Measurements from ENCODE around the gene CCDC197.

The CCDC197 gene

DNA sequence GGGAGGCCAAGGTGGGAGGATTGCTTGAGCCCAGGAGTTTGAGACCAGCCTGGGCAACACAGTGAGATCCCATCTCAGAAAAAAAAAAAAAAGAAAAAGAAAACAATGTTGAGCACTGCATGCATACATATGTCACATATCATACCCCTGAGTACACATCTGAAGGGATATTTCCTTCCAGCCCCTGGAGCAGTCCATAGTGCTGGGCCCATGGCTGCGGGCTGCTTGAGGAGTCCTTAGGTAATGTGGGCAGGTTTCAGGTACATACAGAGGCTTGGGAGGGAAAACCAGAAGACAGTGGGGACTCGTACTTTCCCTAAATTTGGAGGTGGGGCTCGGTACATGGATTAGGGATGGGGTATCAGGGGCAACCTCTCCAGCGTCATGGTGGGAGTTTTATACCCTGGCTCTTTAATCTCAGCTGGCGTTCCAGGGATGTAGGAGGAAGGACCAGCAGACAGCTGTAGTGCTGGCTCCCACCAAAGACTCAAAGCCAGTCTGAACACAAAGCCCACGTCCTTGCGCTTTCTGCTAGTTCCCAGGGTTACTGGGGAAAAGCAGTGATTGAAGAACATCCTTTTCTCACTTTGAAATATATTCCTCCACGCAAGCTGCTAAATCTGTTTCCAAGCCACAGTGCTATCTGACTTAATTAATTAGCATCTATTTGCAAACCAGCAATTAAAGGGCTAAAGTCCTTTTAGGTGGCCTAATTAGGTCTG is 34.2 kb downstream of the CCDC197 start:
- 89 to 91% methylated on average over 8 of the region's 8 CpGs for WGBS, 2 experiments
- no peaks in the 10 kb centered on the region for H3K9me3 ChIP-seq (ENCODE audit: control insufficient read depth, low read length)
- H3K4me3 ChIP-seq (ENCODE audit: insufficient read depth, low read depth, low read length): no peak overlapping the region
- H3K27me3 ChIP-seq (ENCODE audit: control insufficient read depth, insufficient read depth, low read length, poor library complexity, severe bottlenecking): no peaks in the 10 kb centered on the region
- peaks cover 18% of the 10 kb centered on the region for H3K4me1 ChIP-seq (ENCODE audit: control insufficient read depth, insufficient read depth, low read length)
- H3K36me3 ChIP-seq (ENCODE audit: control insufficient read depth, insufficient read depth, low read length): no peaks in the 10 kb centered on the region
- H3K27ac ChIP-seq (ENCODE audit: insufficient read depth, low read depth, low read length, poor library complexity, severe bottlenecking): no peak overlapping the region

DNA sequence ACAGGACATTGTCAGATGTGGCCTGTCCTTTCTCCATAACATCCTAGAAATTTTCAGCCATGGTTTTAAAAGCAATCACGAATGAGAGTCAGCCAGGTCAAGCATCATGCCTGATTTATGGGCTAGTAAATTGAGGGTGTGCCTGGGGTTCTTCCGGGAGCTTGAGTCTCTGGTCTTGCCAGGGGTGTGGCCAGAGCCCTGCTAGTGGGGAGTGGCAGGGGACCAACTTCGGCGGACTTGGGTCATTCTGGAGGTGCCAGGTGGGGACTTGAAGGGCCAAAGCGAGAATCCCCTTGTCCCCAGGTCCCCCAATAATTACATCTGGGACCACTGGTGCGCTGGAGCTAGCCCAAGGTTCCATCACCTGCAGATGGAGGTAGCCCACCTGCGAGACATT is 34.8 kb downstream of the CCDC197 start:
- Histone ChIP-seq H3K36me3 (ENCODE audit: control insufficient read depth, insufficient read depth, low read length) (no peaks in the 10 kb centered on the region), H3K27ac (ENCODE audit: insufficient read depth, low read depth, low read length, poor library complexity, severe bottlenecking) (no peak overlapping the region), H3K9me3 (ENCODE audit: control insufficient read depth, low read length) (no peaks in the 10 kb centered on the region), H3K4me3 (ENCODE audit: insufficient read depth, low read depth, low read length) (no peak overlapping the region), H3K27me3 (ENCODE audit: control insufficient read depth, insufficient read depth, low read length, poor library complexity, severe bottlenecking) (no peaks in the 10 kb centered on the region), H3K4me1 (ENCODE audit: control insufficient read depth, insufficient read depth, low read length) (peaks cover 17% of the 10 kb centered on the region)
- WGBS, 2 experiments: 90 to 93% methylated on average over 7 of the region's 7 CpGs

DNA sequence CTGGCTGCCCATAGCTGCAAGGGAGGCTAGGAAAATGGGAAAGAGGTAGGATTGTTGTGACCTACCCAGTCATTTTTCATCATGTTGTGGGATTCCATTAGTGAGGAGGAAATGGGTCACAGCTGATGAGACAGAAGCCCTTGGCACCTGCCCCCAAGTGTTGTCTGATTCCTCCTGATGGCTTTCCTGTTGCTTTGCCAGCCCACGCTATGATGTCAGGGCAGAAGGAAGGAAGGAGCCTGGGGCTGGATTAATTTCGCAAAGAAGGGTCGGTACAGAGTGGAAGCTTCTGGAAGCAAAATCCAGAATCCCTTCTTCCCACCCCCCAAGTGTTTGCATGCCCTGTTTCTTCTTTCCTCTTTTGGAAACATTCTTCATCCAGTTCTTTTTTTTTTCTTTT is 37.8 kb downstream of the CCDC197 start:
- no peaks in the 10 kb centered on the region for H3K36me3 ChIP-seq (ENCODE audit: control insufficient read depth, insufficient read depth, low read length)
- no peaks in the 10 kb centered on the region for H3K9me3 ChIP-seq (ENCODE audit: control insufficient read depth, low read length)
- no peaks in the 10 kb centered on the region for H3K27me3 ChIP-seq (ENCODE audit: control insufficient read depth, insufficient read depth, low read length, poor library complexity, severe bottlenecking)
- no peak overlapping the region for H3K4me3 ChIP-seq (ENCODE audit: insufficient read depth, low read depth, low read length)
- H3K4me1 ChIP-seq (ENCODE audit: control insufficient read depth, insufficient read depth, low read length): no peaks in the 10 kb centered on the region
- no peak overlapping the region for H3K27ac ChIP-seq (ENCODE audit: insufficient read depth, low read depth, low read length, poor library complexity, severe bottlenecking)
- 85 to 95% methylated on average over 3 of the region's 3 CpGs for whole genome bisulfite sequencing, 2 experiments

- Histone ChIP-seq H3K27ac (ENCODE audit: insufficient read depth, low read depth, low read length, poor library complexity, severe bottlenecking) (no peak overlapping the region), H3K4me3 (ENCODE audit: insufficient read depth, low read depth, low read length) (no peak overlapping the region), H3K27me3 (ENCODE audit: control insufficient read depth, insufficient read depth, low read length, poor library complexity, severe bottlenecking) (no peaks in the 10 kb centered on the region), H3K36me3 (ENCODE audit: control insufficient read depth, insufficient read depth, low read length) (no peaks in the 10 kb centered on the region), H3K4me1 (ENCODE audit: control insufficient read depth, insufficient read depth, low read length) (no peaks in the 10 kb centered on the region), H3K9me3 (ENCODE audit: control insufficient read depth, low read length) (no peaks in the 10 kb centered on the region)
- WGBS, 2 experiments: 48 to 53% methylated on average over 12 of the region's 12 CpGs
These were observed 39.4 kb downstream of the CCDC197 start for GRCh38 chr14:94036313-94037167.

GRCh38 chr14:94037954-94038353 is 40.9 kb downstream of the CCDC197 start:
- Histone ChIP-seq H3K4me1 (ENCODE audit: control insufficient read depth, insufficient read depth, low read length) (no peaks in the 10 kb centered on the region), H3K9me3 (ENCODE audit: control insufficient read depth, low read length) (no peaks in the 10 kb centered on the region), H3K27ac (ENCODE audit: insufficient read depth, low read depth, low read length, poor library complexity, severe bottlenecking) (no peak overlapping the region), H3K27me3 (ENCODE audit: control insufficient read depth, insufficient read depth, low read length, poor library complexity, severe bottlenecking) (no peaks in the 10 kb centered on the region), H3K36me3 (ENCODE audit: control insufficient read depth, insufficient read depth, low read length) (no peaks in the 10 kb centered on the region), H3K4me3 (ENCODE audit: insufficient read depth, low read depth, low read length) (no peak overlapping the region)
- WGBS, 2 experiments: 95 to 96% methylated on average over 9 of the region's 9 CpGs

DNA sequence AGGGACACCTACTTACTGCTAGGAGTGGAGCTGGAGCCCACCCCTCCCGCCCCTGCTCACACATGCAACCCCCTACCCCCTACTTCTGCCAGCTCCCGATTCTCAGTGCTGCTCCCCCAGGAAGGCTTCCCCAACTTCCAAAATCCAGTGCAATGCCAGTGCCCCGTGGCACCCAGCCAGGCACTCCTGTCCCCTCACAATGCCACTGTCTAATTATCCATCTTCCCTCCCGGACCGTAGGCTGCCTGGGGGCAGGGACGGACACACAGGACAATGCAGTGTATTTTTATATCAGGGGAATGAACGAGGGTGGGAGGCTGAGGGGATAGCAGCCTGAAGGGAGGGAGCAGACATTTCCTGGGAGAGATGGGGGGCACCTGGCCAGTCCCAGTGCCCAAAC is 41.4 kb downstream of the CCDC197 start:
- no peaks in the 10 kb centered on the region for H3K27me3 ChIP-seq (ENCODE audit: control insufficient read depth, insufficient read depth, low read length, poor library complexity, severe bottlenecking)
- no peaks in the 10 kb centered on the region for H3K4me1 ChIP-seq (ENCODE audit: control insufficient read depth, insufficient read depth, low read length)
- H3K36me3 ChIP-seq (ENCODE audit: control insufficient read depth, insufficient read depth, low read length): no peaks in the 10 kb centered on the region
- no peak overlapping the region for H3K27ac ChIP-seq (ENCODE audit: insufficient read depth, low read depth, low read length, poor library complexity, severe bottlenecking)
- no peaks in the 10 kb centered on the region for H3K9me3 ChIP-seq (ENCODE audit: control insufficient read depth, low read length)
- no peak overlapping the region for H3K4me3 ChIP-seq (ENCODE audit: insufficient read depth, low read depth, low read length)
- 92 to 93% methylated on average over 6 of the region's 7 CpGs for WGBS, 2 experiments

DNA sequence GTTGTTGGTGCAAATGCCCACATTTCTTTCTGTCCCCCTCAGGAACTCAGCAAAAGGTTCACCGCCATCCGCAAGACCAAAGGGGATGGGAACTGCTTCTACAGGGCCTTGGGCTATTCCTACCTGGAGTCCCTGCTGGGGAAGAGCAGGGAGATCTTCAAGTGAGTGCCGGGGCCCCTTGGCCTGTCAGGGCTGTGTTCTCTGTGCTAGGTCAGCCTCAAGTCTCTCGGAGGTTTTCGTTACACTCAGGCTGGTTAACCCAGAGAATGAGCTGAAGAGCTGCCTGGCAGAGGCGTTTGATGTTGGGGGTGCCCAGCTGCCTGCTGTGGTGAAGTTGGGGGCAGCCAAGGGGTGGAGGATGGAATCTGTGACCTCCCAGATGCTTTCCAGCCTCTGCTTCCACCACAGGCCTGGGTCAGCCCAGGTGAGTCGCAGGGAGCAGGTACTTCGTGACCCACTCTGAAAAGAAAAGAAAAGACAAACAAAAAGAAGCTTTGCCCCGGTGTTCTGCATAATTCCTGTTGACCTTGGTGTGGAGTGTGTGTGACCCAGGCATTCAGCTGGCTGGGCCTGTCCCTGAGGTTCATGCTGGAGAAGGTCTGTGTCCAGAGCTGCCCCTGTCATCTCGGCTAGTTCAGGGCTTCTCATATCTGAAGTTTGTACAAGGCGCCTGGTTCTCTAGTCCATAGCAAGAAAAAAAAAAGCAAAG is 42.0 kb downstream of the CCDC197 start:
- Histone ChIP-seq H3K9me3 (ENCODE audit: control insufficient read depth, low read length) (no peaks in the 10 kb centered on the region), H3K27ac (ENCODE audit: insufficient read depth, low read depth, low read length, poor library complexity, severe bottlenecking) (no peak overlapping the region), H3K27me3 (ENCODE audit: control insufficient read depth, insufficient read depth, low read length, poor library complexity, severe bottlenecking) (no peaks in the 10 kb centered on the region), H3K4me3 (ENCODE audit: insufficient read depth, low read depth, low read length) (no peak overlapping the region), H3K4me1 (ENCODE audit: control insufficient read depth, insufficient read depth, low read length) (no peaks in the 10 kb centered on the region), H3K36me3 (ENCODE audit: control insufficient read depth, insufficient read depth, low read length) (no peaks in the 10 kb centered on the region)
- WGBS, 2 experiments: 93 to 95% methylated on average over 11 of the region's 11 CpGs

DNA sequence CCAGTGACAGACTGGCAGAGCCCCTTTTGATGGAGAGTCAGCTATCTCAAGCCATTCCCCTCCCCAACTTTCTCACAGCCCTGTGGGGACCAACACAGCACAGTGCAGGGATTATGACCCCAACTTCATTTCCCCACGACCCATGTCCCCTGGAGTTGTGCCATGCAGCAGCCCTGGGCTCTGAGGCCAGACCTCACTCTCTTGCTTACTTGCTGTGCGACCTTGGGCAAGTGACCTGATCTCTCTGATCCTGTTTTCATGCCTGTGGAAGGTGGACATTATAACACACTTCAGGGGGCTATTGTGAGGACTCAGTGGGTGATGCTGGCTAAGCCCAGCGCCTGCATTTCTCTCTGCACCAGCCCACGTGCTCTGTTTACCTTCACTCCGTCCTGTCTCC is 43.1 kb downstream of the CCDC197 start:
- H3K36me3 ChIP-seq (ENCODE audit: control insufficient read depth, insufficient read depth, low read length): no peaks in the 10 kb centered on the region
- no peaks in the 10 kb centered on the region for H3K27me3 ChIP-seq (ENCODE audit: control insufficient read depth, insufficient read depth, low read length, poor library complexity, severe bottlenecking)
- H3K4me3 ChIP-seq (ENCODE audit: insufficient read depth, low read depth, low read length): no peak overlapping the region
- no peak overlapping the region for H3K27ac ChIP-seq (ENCODE audit: insufficient read depth, low read depth, low read length, poor library complexity, severe bottlenecking)
- no peaks in the 10 kb centered on the region for H3K4me1 ChIP-seq (ENCODE audit: control insufficient read depth, insufficient read depth, low read length)
- WGBS, 2 experiments: 59 to 72% methylated on average over 5 of the region's 5 CpGs
- no peaks in the 10 kb centered on the region for H3K9me3 ChIP-seq (ENCODE audit: control insufficient read depth, low read length)

GRCh38 chr14:94040796-94041195 is 43.7 kb downstream of the CCDC197 start:
- 91 to 93% methylated on average over 13 of the region's 13 CpGs for WGBS, 2 experiments
- Histone ChIP-seq H3K4me3 (ENCODE audit: insufficient read depth, low read depth, low read length) (no peak overlapping the region), H3K27me3 (ENCODE audit: control insufficient read depth, insufficient read depth, low read length, poor library complexity, severe bottlenecking) (no peaks in the 10 kb centered on the region), H3K9me3 (ENCODE audit: control insufficient read depth, low read length) (no peaks in the 10 kb centered on the region), H3K27ac (ENCODE audit: insufficient read depth, low read depth, low read length, poor library complexity, severe bottlenecking) (no peak overlapping the region), H3K36me3 (ENCODE audit: control insufficient read depth, insufficient read depth, low read length) (no peaks in the 10 kb centered on the region), H3K4me1 (ENCODE audit: control insufficient read depth, insufficient read depth, low read length) (no peaks in the 10 kb centered on the region)

Measured in ectodermal cell (in vitro differentiated cells).